SIG-M5 treated with dmso at 0.1 percent for 504 hours (cell line): ENCODE results near the gene SH3GLB2.
"Not testable (repeated sequence)": the region's sequence is repeated elsewhere in the genome, so short reads cannot be mapped to it uniquely, and the experiment has no call there.

ENCODE experiments used
- DNase-seq: peaks from one replicate; lab custom pipeline; 2025; ENCODE audit not compliant: unreplicated experiment; lab: John Stamatoyannopoulos, UW

SH3GLB2 gene

DNA sequence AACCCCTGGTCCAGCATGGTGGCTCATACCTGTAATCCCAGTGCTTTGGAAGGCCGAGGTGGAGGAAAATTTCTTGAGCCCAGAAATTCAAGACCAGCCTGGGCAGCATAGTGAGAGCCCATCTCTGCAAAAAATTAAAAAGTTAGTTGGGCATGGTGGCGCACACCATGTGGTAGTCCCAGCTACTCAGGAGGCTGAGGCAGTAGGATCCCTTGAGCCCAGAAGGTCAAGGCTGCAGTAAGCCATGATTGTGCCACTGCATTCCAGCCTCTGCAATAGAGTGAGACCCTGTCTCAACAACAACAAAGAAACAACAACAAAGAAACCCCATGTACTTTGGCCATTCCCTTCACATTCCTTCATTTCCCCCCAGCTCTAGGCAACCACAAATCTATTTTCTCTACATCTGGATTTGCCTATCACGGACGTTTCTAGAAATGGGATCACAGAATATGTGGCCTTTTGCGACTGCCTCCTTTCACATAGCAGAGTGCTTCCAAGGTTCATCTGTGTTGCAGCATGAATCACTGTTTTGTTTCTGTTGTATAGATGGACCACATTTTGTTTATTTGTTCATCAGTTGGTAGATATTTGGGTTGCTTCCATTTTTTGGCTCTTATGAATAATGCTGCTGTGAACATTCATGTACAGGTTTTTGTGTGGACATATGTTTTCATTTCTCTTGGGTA lies 26.2 kb upstream of the SH3GLB2 start:
- no peak for DNase-seq

- no peak for DNase-seq
Measured at GRCh38 chr9:129053020-129053419, 24.9 kb upstream of the SH3GLB2 start.

DNA sequence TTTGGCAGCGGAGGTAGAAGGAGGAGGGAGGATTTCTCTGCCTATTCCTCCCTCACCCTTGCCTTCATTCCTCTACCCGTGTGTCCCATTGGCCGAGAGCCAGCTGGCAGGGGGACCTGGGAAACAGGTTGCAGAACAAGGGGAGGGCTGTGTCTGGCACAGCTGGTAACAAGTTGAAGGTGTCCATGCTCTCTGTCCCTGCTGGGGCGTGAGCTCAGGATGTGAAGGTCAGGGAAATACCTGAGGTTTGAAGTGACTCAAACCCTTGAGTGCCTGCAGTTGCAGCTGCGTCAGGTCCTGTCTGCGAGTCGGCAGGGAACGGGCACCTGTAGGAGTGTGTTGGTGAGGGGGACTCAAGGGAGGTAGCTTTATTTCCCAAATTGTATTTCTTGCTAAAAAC lies 24.5 kb upstream of the SH3GLB2 start:
- no peak for DNase-seq

- no peak for DNase-seq
Measured at GRCh38 chr9:129042016-129042415, 13.9 kb upstream of the SH3GLB2 start.

- DNase-seq = no peak
Measured at GRCh38 chr9:129040113-129040643, 12.0 kb upstream of the SH3GLB2 start.

- DNase-seq = no peak
Measured at GRCh38 chr9:129038109-129038852, 10.2 kb upstream of the SH3GLB2 start.

DNA sequence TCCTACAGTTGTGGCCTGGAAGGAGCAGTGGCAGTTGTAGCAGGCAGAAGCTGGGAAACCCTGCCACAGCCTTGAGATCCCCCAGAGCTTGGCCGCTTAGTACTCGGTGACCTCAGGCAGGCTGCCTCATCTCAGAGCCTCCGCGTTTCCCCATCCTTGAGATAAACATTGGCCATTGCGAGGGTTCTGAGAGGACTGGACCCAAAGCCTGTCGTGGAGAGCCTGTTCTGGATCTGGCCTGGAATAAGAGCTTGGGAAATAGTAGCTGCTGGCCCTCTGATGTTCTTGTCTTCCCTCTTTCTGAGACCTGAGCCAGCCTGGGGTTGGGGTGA lies 9.6 kb upstream of the SH3GLB2 start:
- DNase-seq = no peak

DNA sequence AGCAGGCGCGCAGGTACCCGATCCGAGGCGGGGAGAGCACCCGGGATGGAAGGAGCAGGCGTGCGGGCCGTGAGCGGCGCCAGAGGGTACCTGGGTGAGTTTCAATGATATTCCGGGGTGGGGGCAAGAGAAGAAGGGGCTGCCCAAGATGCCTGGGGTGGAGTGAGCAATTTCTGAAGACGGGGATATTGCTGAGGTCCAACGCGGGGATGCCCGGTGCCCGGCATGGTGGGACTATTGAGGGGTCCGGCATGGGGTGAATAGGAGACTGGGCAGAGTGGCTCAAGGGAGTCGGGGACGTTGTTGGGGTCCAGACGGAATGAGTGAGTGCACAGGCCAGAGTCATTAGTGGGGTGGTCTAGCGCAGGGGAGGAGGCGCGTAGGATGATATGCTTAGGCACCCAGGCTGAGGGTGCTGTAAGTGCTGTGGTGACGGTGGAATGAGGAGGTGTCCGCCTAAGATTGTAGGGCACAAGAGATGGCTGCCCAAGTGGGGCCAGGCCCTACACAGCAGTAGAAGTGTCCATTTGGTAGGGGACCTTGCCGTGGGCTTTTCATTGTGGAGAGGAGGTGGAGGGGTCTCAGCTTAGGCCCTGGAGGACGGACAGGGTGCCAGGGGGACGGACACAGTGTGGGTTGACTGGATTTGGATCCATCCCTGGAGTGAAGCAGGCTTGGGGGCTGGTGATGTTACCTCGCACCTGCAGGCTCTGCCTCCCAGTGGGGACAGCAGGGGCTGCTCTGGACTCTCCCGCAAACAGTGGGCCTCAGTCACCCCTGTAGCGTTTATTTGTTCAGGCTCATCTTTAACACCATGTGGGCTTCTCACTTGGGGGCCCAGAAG lies 9.0 kb upstream of the SH3GLB2 start:
- no peak for DNase-seq

- DNase-seq = peak; percentile 99
Measured at GRCh38 chr9:129036241-129036922, 8.3 kb upstream of the SH3GLB2 start, which contains the start of gene MIGA2. MIGA2 (plus strand) TSS chr9:129036626; CDS start chr9:129040595, 3,969 bp downstream.

- DNase-seq = not testable (repeated sequence)
Measured at GRCh38 chr9:129035838-129036237, 7.7 kb upstream of the SH3GLB2 start.

- no peak for DNase-seq
Measured at GRCh38 chr9:129033216-129033615, 5.1 kb upstream of the SH3GLB2 start.

- no peak for DNase-seq
Measured at GRCh38 chr9:129032541-129033159, 4.5 kb upstream of the SH3GLB2 start.

- DNase-seq = no peak
Measured at GRCh38 chr9:129031514-129031913, 3.4 kb upstream of the SH3GLB2 start.

DNA sequence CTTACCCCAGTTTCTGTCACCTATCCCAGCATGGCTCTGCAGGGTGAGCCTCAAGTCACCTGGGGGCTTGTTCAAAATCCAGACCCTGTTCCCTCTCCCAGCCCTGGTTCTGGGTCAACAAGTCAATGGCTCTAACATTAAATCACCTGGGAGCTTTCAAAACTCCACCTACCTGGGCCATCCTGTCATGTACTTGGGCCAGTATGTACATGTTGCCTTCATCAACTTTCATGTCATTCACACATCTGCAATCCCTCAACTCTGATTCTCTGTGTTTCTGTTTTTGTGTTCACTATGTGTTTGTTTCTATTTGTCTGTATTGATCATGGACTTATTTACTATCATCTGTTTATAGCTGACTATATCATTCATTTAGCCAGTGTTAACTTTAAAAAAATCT lies 2.1 kb upstream of the SH3GLB2 start:
- DNase-seq = no peak

DNA sequence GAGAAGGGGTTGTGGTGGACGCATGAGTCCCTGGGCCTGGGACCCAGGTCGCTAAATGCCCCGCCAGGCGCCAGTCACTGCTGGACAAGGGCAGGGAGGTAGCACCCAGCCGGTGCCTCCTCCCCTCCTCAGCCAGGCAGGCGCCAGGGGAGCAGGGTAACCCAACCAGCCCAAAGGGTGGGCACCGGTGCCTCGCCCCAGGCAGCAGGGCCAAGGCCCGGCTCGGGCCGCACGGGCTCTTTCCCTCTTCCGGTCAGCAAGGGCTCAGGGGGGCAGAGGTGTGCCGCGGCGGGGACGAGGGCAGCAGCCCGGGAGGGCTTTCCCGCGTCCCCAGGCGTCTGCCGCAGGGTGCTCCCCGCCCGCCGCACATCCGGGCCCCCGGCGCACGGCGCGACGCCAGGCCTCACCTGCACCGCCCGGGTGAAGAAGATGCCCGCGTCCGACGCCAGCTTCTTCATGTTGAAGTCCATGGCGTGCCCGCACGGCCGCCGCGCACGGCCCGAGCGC lies 393 bp downstream of the SH3GLB2 start:
- no peak for DNase-seq

- DNase-seq = no peak
Measured at GRCh38 chr9:129027224-129027684, 877 bp downstream of the SH3GLB2 start.

- peak; percentile 39 for DNase-seq
Measured at GRCh38 chr9:129026442-129027223, 1.5 kb downstream of the SH3GLB2 start.

- DNase-seq = no peak
Measured at GRCh38 chr9:129023908-129024233, 4.3 kb downstream of the SH3GLB2 start.
